Vagina (tissue), 2 donors: ENCODE results near the gene UNC50. TPM values are rescaled to one million over a fixed set of nuclear protein-coding genes. Genes with fewer than 3 reads are reported as not detected.
A peak's percentile ranks its signal among the peaks of the same experiment; 100 is the strongest.

ENCODE experiments used
- DNase-seq, 2 donors: peaks; one replicate each; pipeline ENCODE4 v3.0.0-alpha.2; 2017; ENCODE audit errors: extremely low spot score in 2 of 2
- H3K27ac ChIP-seq: fragments of 200-600 bp; sonication (generic); one replicate; pipeline ENCODE4 v1.5.1; 2019
- H3K27me3 ChIP-seq: fragments of 200-600 bp; sonication (generic); one replicate; pipeline ENCODE4 v1.5.1; 2019
- H3K36me3 ChIP-seq, 2 donors: fragments of 200-600 bp; sonication (generic); one replicate each; pipeline ENCODE4 v1.5.1; 2017 to 2019
- H3K4me1 ChIP-seq: fragments of 200-600 bp; sonication (generic); one replicate; pipeline ENCODE4 v1.5.1; 2019
- H3K4me3 ChIP-seq, 2 donors: fragments of 200-600 bp; sonication (generic); 1 replicate in 1 of 2; 2 replicates in 1 of 2; pipeline ENCODE4 v1.5.1; 2016 to 2019
- H3K9me3 ChIP-seq: fragments of 200-600 bp; sonication (generic); one replicate; pipeline ENCODE4 v1.5.1; 2019
- POLR2A ChIP-seq, 2 donors: fragments of 450-650 bp; IDR thresholded peaks; one replicate each; pipeline ENCODE4 v1.6.1; 2017; ENCODE audit warnings: antibody characterized with exemption in 2 of 2, mild to moderate bottlenecking in 2 of 2, moderate library complexity in 2 of 2
- POLR2AphosphoS5 ChIP-seq, 2 donors: sonication (generic); formaldehyde crosslinking; IDR thresholded peaks; one replicate each; pipeline ENCODE4 v1.9.0; 2017; ENCODE audit warnings: antibody characterized with exemption in 2 of 2, mild to moderate bottlenecking in 2 of 2, low read depth in 1 of 2; ENCODE audit not compliant: insufficient read depth in 1 of 2
- intact Hi-C: fragments of 100-400 bp; cut with DNase I; formaldehyde crosslinking; loops from one replicate; pipeline ENCODE4 v1.15.1; 2023
- total RNA-seq: library from RNA; depleted of rRNA; stranded (reverse); fragments of >200 nt; gene quantifications from one replicate; pipeline ENCODE4 v1.2.3, GENCODE V29; 2016
- TF ChIP-seq, protein P1 (sequence below), 3 experiments: fragments of 450-650 bp in 2 of 3; fragments of 200-600 bp in 1 of 3; sonication (generic) in 1 of 3; IDR thresholded peaks; one replicate each; pipeline ENCODE4 v1.5.1; 2017 to 2019; ENCODE audit warnings: antibody characterized with exemption in 3 of 3, mild to moderate bottlenecking in 2 of 3, moderate library complexity in 2 of 3

Gene UNC50
- total RNA-seq, 1 donor from 2014 or later, result 25.8 TPM

DNA sequence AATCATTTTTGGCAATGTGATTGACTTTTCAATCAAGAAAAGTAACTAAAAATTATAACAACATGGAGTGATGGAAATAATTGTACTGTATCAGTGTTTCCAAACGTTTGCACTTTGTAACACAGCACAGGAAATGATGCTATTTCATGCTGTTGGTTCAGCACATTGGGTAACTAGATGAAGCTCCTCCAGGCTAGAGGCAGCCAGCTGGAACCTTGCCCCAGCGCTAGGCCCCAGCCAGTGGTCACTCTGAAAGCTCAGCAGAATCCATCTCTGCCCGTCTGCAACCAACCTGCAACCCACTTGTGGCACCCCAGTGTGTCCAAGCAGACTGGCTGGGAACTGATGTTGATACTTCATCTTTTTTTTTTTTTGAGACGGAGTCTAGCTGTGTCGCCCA lies 15.3 kb downstream of the UNC50 start:
- H3K4me3 ChIP-seq, result no peak overlapping the region
- H3K36me3 ChIP-seq, result peaks cover 0 to 2% of the 10 kb centered on the region in 2 donors
- H3K27ac ChIP-seq, result no peak overlapping the region
- no peaks in the 10 kb centered on the region for H3K9me3 ChIP-seq
- intact Hi-C loops, result no loop called here
- no peaks in the 10 kb centered on the region for H3K4me1 ChIP-seq
- TF ChIP-seq POLR2A (IDR thresholded peaks at IDR 0.05), result no peak
- peak in 1 of 2 donors; percentile 15 for TF ChIP-seq POLR2AphosphoS5 (IDR thresholded peaks at IDR 0.05; ENCODE audit: insufficient read depth in 1 of 2, low read depth in 1 of 2)
- no peaks in the 10 kb centered on the region for H3K27me3 ChIP-seq
- DNase-seq, result no peak

DNA sequence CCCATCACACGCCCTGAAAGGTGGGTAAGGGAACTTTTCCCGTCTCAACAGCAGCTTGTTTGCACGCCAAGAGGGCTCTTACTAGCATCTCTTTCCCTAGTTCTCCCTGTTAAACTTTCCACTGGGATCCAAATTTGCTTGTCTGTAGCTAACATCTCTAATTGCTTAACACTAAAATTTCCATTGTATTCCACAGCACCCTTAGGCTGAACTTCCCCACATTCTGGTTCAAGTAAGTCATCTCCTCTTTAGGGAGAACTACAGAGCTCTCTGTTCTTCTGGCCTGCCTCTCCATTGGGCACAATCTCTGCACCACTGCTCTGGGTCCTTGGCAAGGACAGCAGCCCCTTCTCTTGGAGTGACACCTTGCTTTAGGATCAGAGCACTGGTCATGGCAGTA lies 24.0 kb downstream of the UNC50 start:
- H3K27ac ChIP-seq, result no peak overlapping the region
- no peaks in the 10 kb centered on the region for H3K27me3 ChIP-seq
- no peaks in the 10 kb centered on the region for H3K36me3 ChIP-seq
- H3K9me3 ChIP-seq, result no peaks in the 10 kb centered on the region
- intact Hi-C loops, result no loop called here
- no peak overlapping the region for H3K4me3 ChIP-seq
- H3K4me1 ChIP-seq, result no peaks in the 10 kb centered on the region
- TF ChIP-seq, protein P1, sequence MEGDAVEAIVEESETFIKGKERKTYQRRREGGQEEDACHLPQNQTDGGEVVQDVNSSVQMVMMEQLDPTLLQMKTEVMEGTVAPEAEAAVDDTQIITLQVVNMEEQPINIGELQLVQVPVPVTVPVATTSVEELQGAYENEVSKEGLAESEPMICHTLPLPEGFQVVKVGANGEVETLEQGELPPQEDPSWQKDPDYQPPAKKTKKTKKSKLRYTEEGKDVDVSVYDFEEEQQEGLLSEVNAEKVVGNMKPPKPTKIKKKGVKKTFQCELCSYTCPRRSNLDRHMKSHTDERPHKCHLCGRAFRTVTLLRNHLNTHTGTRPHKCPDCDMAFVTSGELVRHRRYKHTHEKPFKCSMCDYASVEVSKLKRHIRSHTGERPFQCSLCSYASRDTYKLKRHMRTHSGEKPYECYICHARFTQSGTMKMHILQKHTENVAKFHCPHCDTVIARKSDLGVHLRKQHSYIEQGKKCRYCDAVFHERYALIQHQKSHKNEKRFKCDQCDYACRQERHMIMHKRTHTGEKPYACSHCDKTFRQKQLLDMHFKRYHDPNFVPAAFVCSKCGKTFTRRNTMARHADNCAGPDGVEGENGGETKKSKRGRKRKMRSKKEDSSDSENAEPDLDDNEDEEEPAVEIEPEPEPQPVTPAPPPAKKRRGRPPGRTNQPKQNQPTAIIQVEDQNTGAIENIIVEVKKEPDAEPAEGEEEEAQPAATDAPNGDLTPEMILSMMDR (IDR thresholded peaks at IDR 0.05), result no peak
- TF ChIP-seq POLR2A (IDR thresholded peaks at IDR 0.05) (no peak), POLR2AphosphoS5 (IDR thresholded peaks at IDR 0.05; ENCODE audit: insufficient read depth in 1 of 2, low read depth in 1 of 2) (no peak)
- no peak for DNase-seq

DNA sequence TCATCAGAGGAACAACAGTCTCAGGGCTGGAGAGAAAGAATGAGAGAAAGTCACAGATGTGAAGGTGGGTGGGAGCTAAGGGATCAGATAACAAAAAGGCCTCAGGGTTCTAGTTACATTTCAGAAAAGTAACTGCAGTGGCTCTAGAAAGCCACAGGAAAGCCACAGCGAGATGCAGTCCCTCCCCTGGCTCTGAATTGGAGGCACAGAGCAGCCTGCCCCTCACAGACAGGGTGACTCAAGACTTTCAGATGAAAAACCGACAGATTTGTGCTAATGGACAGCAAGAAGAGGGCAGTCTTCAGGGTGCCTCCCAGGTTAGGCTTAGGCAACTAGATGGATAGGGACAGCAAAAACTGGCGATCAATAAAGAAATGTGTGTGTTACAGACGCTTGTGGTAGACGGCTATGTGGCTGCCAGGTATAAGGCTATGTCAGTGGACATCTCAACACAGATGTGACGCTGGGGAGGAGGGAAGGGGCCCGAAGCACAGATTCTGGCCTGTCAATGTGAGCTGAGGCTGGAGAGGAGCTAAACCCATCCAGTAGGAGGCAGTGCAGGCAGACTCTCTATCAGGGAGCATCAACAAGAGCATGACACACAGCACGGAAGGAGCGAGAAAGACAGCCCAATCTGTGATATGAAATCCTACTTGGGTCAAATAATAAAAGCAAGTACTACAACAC lies 26.2 kb downstream of the UNC50 start:
- no peaks in the 10 kb centered on the region for H3K36me3 ChIP-seq
- DNase-seq, result no peak
- H3K9me3 ChIP-seq, result no peaks in the 10 kb centered on the region
- H3K27me3 ChIP-seq, result no peaks in the 10 kb centered on the region
- H3K4me1 ChIP-seq, result no peaks in the 10 kb centered on the region
- intact Hi-C loops, result no loop called here
- TF ChIP-seq POLR2A (IDR thresholded peaks at IDR 0.05) (no peak), POLR2AphosphoS5 (IDR thresholded peaks at IDR 0.05; ENCODE audit: insufficient read depth in 1 of 2, low read depth in 1 of 2) (no peak)
- TF ChIP-seq, protein P1 (IDR thresholded peaks at IDR 0.05), result no peak
- H3K27ac ChIP-seq, result no peak overlapping the region
- H3K4me3 ChIP-seq, result no peak overlapping the region

DNA sequence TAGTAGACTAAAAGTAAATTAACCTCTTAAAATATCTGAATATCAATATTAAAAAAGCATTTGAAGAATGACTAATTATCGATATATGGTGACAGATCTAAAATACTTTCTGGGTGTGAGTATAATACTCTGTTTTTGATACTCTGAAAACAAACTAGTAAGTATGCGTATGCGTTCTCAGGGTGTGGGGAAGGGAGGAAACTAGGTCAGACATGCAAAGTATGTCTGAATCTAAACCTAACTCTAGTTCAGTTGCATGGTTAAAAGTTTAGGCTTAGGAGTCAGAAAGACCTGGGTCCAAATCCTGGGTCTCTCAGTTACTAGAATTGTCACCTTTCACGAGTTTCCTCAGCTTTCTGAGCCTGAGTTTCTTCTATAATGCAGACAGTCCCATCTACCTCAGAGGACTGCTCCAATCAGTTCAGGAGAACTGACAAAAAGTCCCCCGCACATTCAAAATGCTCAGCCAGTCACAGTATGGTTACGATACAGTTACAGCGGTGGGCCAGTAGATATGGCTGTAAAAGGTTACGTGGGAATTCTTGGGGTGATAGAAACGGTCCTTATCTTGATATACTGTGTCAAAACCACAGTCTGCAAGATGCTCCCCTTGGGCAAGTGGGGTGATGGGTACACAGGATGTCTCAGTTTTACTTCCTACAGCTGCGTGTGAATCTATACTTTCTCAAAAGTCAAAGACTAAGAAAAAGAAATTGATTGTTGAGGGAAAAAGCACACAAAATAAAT lies 29.2 kb downstream of the UNC50 start:
- Histone ChIP-seq H3K4me3 (no peak overlapping the region), H3K27ac (no peak overlapping the region), H3K36me3 (no peaks in the 10 kb centered on the region), H3K9me3 (no peaks in the 10 kb centered on the region), H3K4me1 (no peaks in the 10 kb centered on the region), H3K27me3 (no peaks in the 10 kb centered on the region)
- TF ChIP-seq POLR2A (IDR thresholded peaks at IDR 0.05) (no peak), POLR2AphosphoS5 (IDR thresholded peaks at IDR 0.05; ENCODE audit: insufficient read depth in 1 of 2, low read depth in 1 of 2) (no peak)
- TF ChIP-seq, protein P1 (IDR thresholded peaks at IDR 0.05), result no peak
- no peak for DNase-seq
- intact Hi-C loops, result no loop called here

DNA sequence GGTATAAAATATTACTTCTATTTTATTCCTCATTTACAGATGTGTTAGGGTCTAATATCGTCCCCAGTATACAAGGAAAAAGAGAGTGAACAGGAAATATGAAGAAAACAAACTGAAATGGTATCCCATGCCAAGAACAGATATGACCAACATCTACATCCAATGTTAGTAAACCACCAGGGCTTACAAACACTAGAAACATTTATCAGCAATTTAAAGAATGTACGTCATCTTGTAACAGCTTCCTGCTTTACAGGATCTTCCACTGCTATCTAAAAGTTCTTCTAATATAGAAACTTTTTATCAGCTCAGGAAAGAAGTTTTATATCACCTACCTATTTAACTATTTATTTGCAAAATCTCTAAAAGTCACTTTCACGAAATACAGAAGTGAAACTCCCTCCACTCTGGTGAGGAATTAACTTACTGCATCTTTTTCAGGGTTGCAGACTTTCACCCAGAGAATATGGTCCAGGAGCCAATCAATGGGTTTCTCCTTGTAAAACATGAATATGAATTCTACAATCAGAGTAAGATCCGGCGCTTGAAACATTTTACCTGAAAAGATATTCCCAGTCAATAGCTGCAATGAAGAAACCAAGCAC lies 35.2 kb downstream of the UNC50 start:
- no peaks in the 10 kb centered on the region for H3K27me3 ChIP-seq
- TF ChIP-seq POLR2A (IDR thresholded peaks at IDR 0.05), result no peak
- no peak for TF ChIP-seq POLR2AphosphoS5 (IDR thresholded peaks at IDR 0.05; ENCODE audit: insufficient read depth in 1 of 2, low read depth in 1 of 2)
- TF ChIP-seq, protein P1 (IDR thresholded peaks at IDR 0.05), result no peak
- no peaks in the 10 kb centered on the region for H3K4me1 ChIP-seq
- no peaks in the 10 kb centered on the region for H3K36me3 ChIP-seq
- no peak overlapping the region for H3K27ac ChIP-seq
- intact Hi-C loops, result no loop called here
- H3K9me3 ChIP-seq, result no peaks in the 10 kb centered on the region
- no peak overlapping the region for H3K4me3 ChIP-seq
- DNase-seq, result no peak
